Stomach (tissue), 4 donors: ENCODE results near the gene HDHD3.

Experiments used
- EP300 ChIP-seq: sonication (generic); formaldehyde crosslinking; IDR thresholded peaks from one replicate; pipeline ENCODE4 v1.6.1; 2017; ENCODE audit warnings: antibody characterized with exemption
- TF ChIP-seq, protein P1 (sequence below), 7 experiments: fragments of 450-650 bp in 4 of 7; fragments of 200-600 bp in 3 of 7; sonication (generic) in 3 of 7; IDR thresholded peaks; one replicate each; pipeline ENCODE4 v1.5.1; 2016 to 2019; ENCODE audit warnings: antibody characterized with exemption in 7 of 7, control low read depth in 2 of 7, mild to moderate bottlenecking in 1 of 7

GRCh38 chr9:113349445-113350094 lies 27.2 kb downstream of the HDHD3 start, which contains the start of gene BSPRY:
- TF ChIP-seq, protein P1, sequence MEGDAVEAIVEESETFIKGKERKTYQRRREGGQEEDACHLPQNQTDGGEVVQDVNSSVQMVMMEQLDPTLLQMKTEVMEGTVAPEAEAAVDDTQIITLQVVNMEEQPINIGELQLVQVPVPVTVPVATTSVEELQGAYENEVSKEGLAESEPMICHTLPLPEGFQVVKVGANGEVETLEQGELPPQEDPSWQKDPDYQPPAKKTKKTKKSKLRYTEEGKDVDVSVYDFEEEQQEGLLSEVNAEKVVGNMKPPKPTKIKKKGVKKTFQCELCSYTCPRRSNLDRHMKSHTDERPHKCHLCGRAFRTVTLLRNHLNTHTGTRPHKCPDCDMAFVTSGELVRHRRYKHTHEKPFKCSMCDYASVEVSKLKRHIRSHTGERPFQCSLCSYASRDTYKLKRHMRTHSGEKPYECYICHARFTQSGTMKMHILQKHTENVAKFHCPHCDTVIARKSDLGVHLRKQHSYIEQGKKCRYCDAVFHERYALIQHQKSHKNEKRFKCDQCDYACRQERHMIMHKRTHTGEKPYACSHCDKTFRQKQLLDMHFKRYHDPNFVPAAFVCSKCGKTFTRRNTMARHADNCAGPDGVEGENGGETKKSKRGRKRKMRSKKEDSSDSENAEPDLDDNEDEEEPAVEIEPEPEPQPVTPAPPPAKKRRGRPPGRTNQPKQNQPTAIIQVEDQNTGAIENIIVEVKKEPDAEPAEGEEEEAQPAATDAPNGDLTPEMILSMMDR (IDR thresholded peaks at IDR 0.05): no peak
- TF ChIP-seq EP300: no peak
